ENCODE measurements around the gene DDOST. TPM values are rescaled to one million over a fixed set of nuclear protein-coding genes. Genes with fewer than 3 reads are reported as not detected.
A peak's percentile ranks its signal among the peaks of the same experiment; 100 is the strongest.

The DDOST gene
- total and polyA plus RNA-seq, 7 experiments from 2014 or later = 96.9 to 223 (median 121) TPM

GRCh38 chr1:20645414-20645813 lies 15.8 kb downstream of the DDOST start:
- Mint-ChIP-seq H3K4me3 (no peak overlapping the region), H3K36me3 (peaks cover 5 to 30% (median 6%) of the 10 kb centered on the region in 5 donors), H3K27me3 (no peaks in the 10 kb centered on the region), H3K27ac (no peak overlapping the region), H3K9me3 (no peaks in the 10 kb centered on the region), H3K4me1 (peaks cover 0 to 2% (median under 1%) of the 10 kb centered on the region in 7 donors)
- POLR2A ChIA-PET = interaction anchor here (1.1 to 1.5 kb wide), 2 partner anchors 12 to 15 kb away, joined by 4 to 5 read pairs; partner anchors contain the start of gene PINK1
- Histone ChIP-seq H3K9me3 (ENCODE audit: control insufficient read depth in 2 of 3, low read length in 3 of 3) (no peaks in the 10 kb centered on the region), H3K4me3 (ENCODE audit: low read length) (no peak overlapping the region), H3K4me1 (ENCODE audit: control insufficient read depth in 2 of 2, insufficient read depth in 2 of 2, low read length in 2 of 2) (no peaks in the 10 kb centered on the region), H3K27me3 (ENCODE audit: control insufficient read depth in 2 of 2, insufficient read depth in 2 of 2, low read length in 2 of 2) (no peaks in the 10 kb centered on the region), H3K36me3 (ENCODE audit: control insufficient read depth in 2 of 3, insufficient read depth in 3 of 3, low read length in 3 of 3) (peaks cover 0 to 54% (median 5%) of the 10 kb centered on the region in 3 experiments), H3K27ac (ENCODE audit: low read depth, low read length) (no peak overlapping the region)
- CTCF ChIA-PET = interaction anchor here (0.6 to 0.7 kb wide), 2 partner anchors 16 to 101 kb away, joined by 3 to 6 read pairs; partner anchors contain the start of gene DDOST
- DNase-seq (no peak), ATAC-seq (no peak)
- intact Hi-C loops (cut with micrococcal nuclease) = no loop called here

DNA sequence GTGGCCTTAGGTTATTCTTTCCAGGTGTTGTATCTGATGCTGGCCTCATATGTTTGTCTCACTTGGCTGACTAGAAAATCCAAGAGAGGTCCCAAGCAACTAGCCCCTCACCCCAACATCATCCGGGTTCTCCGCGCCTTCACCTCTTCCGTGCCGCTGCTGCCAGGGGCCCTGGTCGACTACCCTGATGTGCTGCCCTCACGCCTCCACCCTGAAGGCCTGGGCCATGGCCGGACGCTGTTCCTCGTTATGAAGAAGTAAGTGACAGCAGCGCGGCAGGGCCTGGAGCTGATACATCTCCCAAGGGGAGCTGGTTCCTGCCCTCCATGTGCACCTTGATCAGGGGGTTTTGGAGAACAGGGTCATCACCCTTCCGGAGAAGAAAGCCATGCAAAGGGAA lies 16.8 kb downstream of the DDOST start:
- no peaks in the 10 kb centered on the region for H3K27me3 ChIP-seq (ENCODE audit: control insufficient read depth in 2 of 2, insufficient read depth in 2 of 2, low read length in 2 of 2)
- Mint-ChIP-seq H3K9me3 (no peaks in the 10 kb centered on the region), H3K4me3 (no peak overlapping the region), H3K4me1 (peaks cover 0 to 7% (median 4%) of the 10 kb centered on the region in 7 donors), H3K27ac (no peak overlapping the region), H3K27me3 (no peaks in the 10 kb centered on the region), H3K36me3 (peaks cover 0 to 28% (median 4%) of the 10 kb centered on the region in 5 donors)
- H3K9me3 ChIP-seq (ENCODE audit: control insufficient read depth in 2 of 3, low read length in 3 of 3) = no peaks in the 10 kb centered on the region
- intact Hi-C loops (cut with micrococcal nuclease) = no loop called here
- no peak overlapping the region for H3K4me3 ChIP-seq (ENCODE audit: low read length)
- ChIA-PET CTCF (no interaction called here), POLR2A (no interaction called here)
- ATAC-seq = no peak
- no peaks in the 10 kb centered on the region for H3K4me1 ChIP-seq (ENCODE audit: control insufficient read depth in 2 of 2, insufficient read depth in 2 of 2, low read length in 2 of 2)
- no peak for DNase-seq
- no peak overlapping the region for H3K27ac ChIP-seq (ENCODE audit: low read depth, low read length)
- H3K36me3 ChIP-seq (ENCODE audit: control insufficient read depth in 2 of 3, insufficient read depth in 3 of 3, low read length in 3 of 3) = peaks cover 0 to 49% (median 5%) of the 10 kb centered on the region in 3 experiments

GRCh38 chr1:20643080-20643479 lies 18.1 kb downstream of the DDOST start:
- H3K4me1 ChIP-seq (ENCODE audit: control insufficient read depth in 2 of 2, insufficient read depth in 2 of 2, low read length in 2 of 2) = no peaks in the 10 kb centered on the region
- Mint-ChIP-seq H3K4me3 (no peak overlapping the region), H3K27ac (peak overlapping the region in 1 of 9 donors; percentile 67), H3K9me3 (no peaks in the 10 kb centered on the region), H3K36me3 (peaks cover 0 to 34% (median 0%) of the 10 kb centered on the region in 5 donors), H3K27me3 (no peaks in the 10 kb centered on the region), H3K4me1 (peaks cover 0 to 7% (median 4%) of the 10 kb centered on the region in 7 donors)
- POLR2A ChIA-PET = interaction anchor here (0.8 kb wide), 1 partner anchor 9 kb away, joined by 4 read pairs; no protein-coding TSS in a partner anchor
- no peak for DNase-seq
- H3K27ac ChIP-seq (ENCODE audit: low read depth, low read length) = no peak overlapping the region
- H3K36me3 ChIP-seq (ENCODE audit: control insufficient read depth in 2 of 3, insufficient read depth in 3 of 3, low read length in 3 of 3) = peaks cover 0 to 49% (median 1%) of the 10 kb centered on the region in 3 experiments
- CTCF ChIA-PET = no interaction called here
- H3K9me3 ChIP-seq (ENCODE audit: control insufficient read depth in 2 of 3, low read length in 3 of 3) = no peaks in the 10 kb centered on the region
- H3K4me3 ChIP-seq (ENCODE audit: low read length) = no peak overlapping the region
- intact Hi-C loops (cut with micrococcal nuclease) = no loop called here
- no peak for ATAC-seq
- no peaks in the 10 kb centered on the region for H3K27me3 ChIP-seq (ENCODE audit: control insufficient read depth in 2 of 2, insufficient read depth in 2 of 2, low read length in 2 of 2)

GRCh38 chr1:20641975-20642374 lies 19.2 kb downstream of the DDOST start:
- ChIA-PET CTCF (interaction anchor here (0.6 kb wide), 1 partner anchor 725 kb away, joined by 3 read pairs; no protein-coding TSS in a partner anchor), POLR2A (interaction anchor here (0.9 to 1.1 kb wide), 2 partner anchors 8 to 20 kb away, joined by 3 read pairs; no protein-coding TSS in a partner anchor)
- H3K9me3 Mint-ChIP-seq = no peaks in the 10 kb centered on the region
- Histone ChIP-seq H3K27me3 (ENCODE audit: control insufficient read depth in 2 of 2, insufficient read depth in 2 of 2, low read length in 2 of 2) (no peaks in the 10 kb centered on the region), H3K4me3 (ENCODE audit: low read length) (no peak overlapping the region), H3K36me3 (ENCODE audit: control insufficient read depth in 2 of 3, insufficient read depth in 3 of 3, low read length in 3 of 3) (peaks cover 0 to 58% (median 0%) of the 10 kb centered on the region in 3 experiments), H3K4me1 (ENCODE audit: control insufficient read depth in 2 of 2, insufficient read depth in 2 of 2, low read length in 2 of 2) (no peaks in the 10 kb centered on the region), H3K27ac (ENCODE audit: low read depth, low read length) (no peak overlapping the region), H3K9me3 (ENCODE audit: control insufficient read depth in 2 of 3, low read length in 3 of 3) (no peaks in the 10 kb centered on the region)
- H3K4me3 Mint-ChIP-seq = no peak overlapping the region
- intact Hi-C loops (cut with micrococcal nuclease) = no loop called here
- ATAC-seq (no peak), DNase-seq (no peak)
- peaks cover 0 to 7% (median 4%) of the 10 kb centered on the region in 7 donors for H3K4me1 Mint-ChIP-seq
- H3K27me3 Mint-ChIP-seq = no peaks in the 10 kb centered on the region
- peaks cover 0 to 41% (median 0%) of the 10 kb centered on the region in 5 donors for H3K36me3 Mint-ChIP-seq
- H3K27ac Mint-ChIP-seq = no peak overlapping the region

- Histone ChIP-seq H3K4me1 (ENCODE audit: control insufficient read depth in 2 of 2, insufficient read depth in 2 of 2, low read length in 2 of 2) (no peaks in the 10 kb centered on the region), H3K27ac (ENCODE audit: low read depth, low read length) (no peak overlapping the region), H3K9me3 (ENCODE audit: control insufficient read depth in 2 of 3, low read length in 3 of 3) (no peaks in the 10 kb centered on the region), H3K27me3 (ENCODE audit: control insufficient read depth in 2 of 2, insufficient read depth in 2 of 2, low read length in 2 of 2) (no peaks in the 10 kb centered on the region), H3K36me3 (ENCODE audit: control insufficient read depth in 2 of 3, insufficient read depth in 3 of 3, low read length in 3 of 3) (peaks cover 0 to 48% (median 0%) of the 10 kb centered on the region in 3 experiments), H3K4me3 (ENCODE audit: low read length) (no peak overlapping the region)
- no peaks in the 10 kb centered on the region for H3K27me3 Mint-ChIP-seq
- H3K9me3 Mint-ChIP-seq = no peaks in the 10 kb centered on the region
- peak overlapping the region in 2 of 9 donors; percentile 39 to 41 for H3K27ac Mint-ChIP-seq
- H3K4me1 Mint-ChIP-seq = peaks cover 0 to 9% (median 5%) of the 10 kb centered on the region in 7 donors
- intact Hi-C loops (cut with micrococcal nuclease) = loop anchor here (1.0 kb wide), 2 partner anchors 65 to 118 kb away; no protein-coding TSS in a partner anchor
- H3K36me3 Mint-ChIP-seq = peaks cover 0 to 45% (median 0%) of the 10 kb centered on the region in 5 donors
- no peak overlapping the region for H3K4me3 Mint-ChIP-seq
- ChIA-PET POLR2A (no interaction called here), CTCF (interaction anchor here (0.6 to 1.5 kb wide), 4 partner anchors 55 to 1733 kb away, joined by 3 to 5 read pairs (median 3); no protein-coding TSS in a partner anchor)
- peak; percentile 83 for ATAC-seq
- DNase-seq = peak in 7 of 9 donors; percentile 34 to 66 (median 59)
Measured at GRCh38 chr1:20640183-20640597, 21.0 kb downstream of the DDOST start.

GRCh38 chr1:20636785-20637347 lies 24.3 kb downstream of the DDOST start:
- peaks cover 8 to 9% of the 10 kb centered on the region in 2 donors for H3K4me1 ChIP-seq (ENCODE audit: control insufficient read depth in 2 of 2, insufficient read depth in 2 of 2, low read length in 2 of 2)
- no peak overlapping the region for H3K27ac ChIP-seq (ENCODE audit: low read depth, low read length)
- no peak overlapping the region for H3K4me3 ChIP-seq (ENCODE audit: low read length)
- intact Hi-C loops (cut with micrococcal nuclease) = loop anchor here in 1 of 2 donors (10.0 kb wide), 1 partner anchor 752 kb away; the partner anchor contains the start of gene OTUD3
- H3K9me3 ChIP-seq (ENCODE audit: control insufficient read depth in 2 of 3, low read length in 3 of 3) = no peaks in the 10 kb centered on the region
- no peak for DNase-seq
- ATAC-seq = no peak
- Mint-ChIP-seq H3K9me3 (no peaks in the 10 kb centered on the region), H3K4me1 (peaks cover 7 to 16% (median 12%) of the 10 kb centered on the region in 7 donors), H3K27ac (peak overlapping the region in 1 of 9 donors; percentile 52), H3K27me3 (peaks cover 0 to 8% (median 0%) of the 10 kb centered on the region in 5 donors), H3K36me3 (peaks cover 0 to 35% (median 0%) of the 10 kb centered on the region in 5 donors), H3K4me3 (no peak overlapping the region)
- H3K36me3 ChIP-seq (ENCODE audit: control insufficient read depth in 2 of 3, insufficient read depth in 3 of 3, low read length in 3 of 3) = peaks cover 0 to 34% (median 0%) of the 10 kb centered on the region in 3 experiments
- POLR2A ChIA-PET = interaction anchor here (5.0 kb wide), 1 partner anchor 24 kb away, joined by 34 read pairs; the partner anchor contains the start of gene DDOST
- H3K27me3 ChIP-seq (ENCODE audit: control insufficient read depth in 2 of 2, insufficient read depth in 2 of 2, low read length in 2 of 2) = no peaks in the 10 kb centered on the region
- CTCF ChIA-PET = interaction anchor here (0.7 kb wide), 1 partner anchor 11 kb away, joined by 3 read pairs; no protein-coding TSS in a partner anchor

Measured in naive thymus-derived CD4-positive, alpha-beta T cell (primary cell).